Liver (tissue), 9 donors: ENCODE data around the gene SERTAD1. TPM values are rescaled to one million over a fixed set of nuclear protein-coding genes. Genes with fewer than 3 reads are reported as not detected.

Experiments
- DNase-seq: peaks from one replicate; pipeline ENCODE4 v3.0.0-alpha.2; 2017; ENCODE audit warnings: low spot score
- H3K27ac ChIP-seq, 2 donors: one replicate each; pipeline ENCODE4 v1.7.0; 2013; ENCODE audit warnings: inconsistent platforms in 2 of 2, low read length in 2 of 2, control low read depth in 1 of 2, low read depth in 1 of 2, mild to moderate bottlenecking in 1 of 2
- H3K27me3 ChIP-seq, 4 donors: one replicate each; pipeline versions ENCODE4 v1.6.1 to v1.7.0; 2013; ENCODE audit warnings: low read length in 3 of 4, inconsistent platforms in 1 of 4, mild to moderate bottlenecking in 1 of 4, moderate library complexity in 1 of 4; ENCODE audit not compliant: control insufficient read depth in 4 of 4, insufficient read depth in 4 of 4
- H3K36me3 ChIP-seq, 4 donors: one replicate each; pipeline versions ENCODE4 v1.6.1 to v1.7.0; 2013; ENCODE audit warnings: low read length in 3 of 4, mild to moderate bottlenecking in 3 of 4, low read depth in 1 of 4, moderate library complexity in 1 of 4; ENCODE audit not compliant: control insufficient read depth in 4 of 4, insufficient read depth in 3 of 4
- H3K4me1 ChIP-seq, 4 donors: one replicate each; pipeline versions ENCODE4 v1.6.1 to v1.7.0; 2013; ENCODE audit warnings: low read length in 3 of 4, mild to moderate bottlenecking in 3 of 4, moderate library complexity in 1 of 4; ENCODE audit not compliant: control insufficient read depth in 4 of 4, insufficient read depth in 4 of 4
- H3K4me3 ChIP-seq, 3 donors: one replicate each; pipeline versions ENCODE4 v1.6.1 to v1.7.0; 2013; ENCODE audit warnings: low read length in 3 of 3, control low read depth in 1 of 3, low read depth in 1 of 3, mild to moderate bottlenecking in 1 of 3
- H3K9ac ChIP-seq, 2 donors: one replicate each; pipeline ENCODE4 v1.7.0; 2013; ENCODE audit warnings: low read length in 2 of 2, mild to moderate bottlenecking in 2 of 2, moderate library complexity in 2 of 2, control low read depth in 1 of 2, low read depth in 1 of 2
- H3K9me3 ChIP-seq, 4 donors: one replicate each; pipeline versions ENCODE4 v1.6.1 to v1.7.0; 2013; ENCODE audit warnings: low read length in 3 of 4; ENCODE audit not compliant: control insufficient read depth in 4 of 4
- ATF3 ChIP-seq: IDR thresholded peaks from 2 replicates; pipeline ENCODE4 v1.6.1; 2016; ENCODE audit warnings: antibody characterized with exemption
- EGR1 ChIP-seq, 2 donors: IDR thresholded peaks; 2 replicates each; pipeline ENCODE4 v1.6.1; 2016 to 2018; ENCODE audit warnings: antibody characterized with exemption in 2 of 2, low read depth in 2 of 2
- FOXA1 ChIP-seq: IDR thresholded peaks from 2 replicates; pipeline ENCODE4 v1.6.1; 2016; ENCODE audit warnings: antibody characterized with exemption
- FOXA2 ChIP-seq: IDR thresholded peaks from 2 replicates; pipeline ENCODE4 v1.6.1; 2016; ENCODE audit warnings: antibody characterized with exemption
- GABPA ChIP-seq, 2 donors: IDR thresholded peaks in 1 of 2; conservative IDR thresholded peaks in 1 of 2; 2 replicates each; pipeline ENCODE4 v1.6.1; 2016; ENCODE audit warnings: antibody characterized with exemption in 2 of 2, mild to moderate bottlenecking in 1 of 2, moderate library complexity in 1 of 2
- HNF4A ChIP-seq, 2 donors: conservative IDR thresholded peaks; 2 replicates each; pipeline ENCODE4 v1.6.1; 2016; ENCODE audit warnings: antibody characterized with exemption in 2 of 2, mild to moderate bottlenecking in 2 of 2
- HNF4G ChIP-seq: IDR thresholded peaks from 2 replicates; pipeline ENCODE4 v1.6.1; 2016; ENCODE audit warnings: antibody characterized with exemption
- JUND ChIP-seq, 2 donors: IDR thresholded peaks; 2 replicates each; pipeline ENCODE4 v1.6.1; 2016; ENCODE audit warnings: antibody characterized with exemption in 2 of 2
- NR2F2 ChIP-seq: IDR thresholded peaks from 2 replicates; pipeline ENCODE4 v1.6.1; 2016; ENCODE audit warnings: antibody characterized with exemption
- RAD21 ChIP-seq, 2 donors: IDR thresholded peaks; 2 replicates each; pipeline ENCODE4 v1.6.1; 2016; ENCODE audit warnings: antibody characterized with exemption in 2 of 2, mild to moderate bottlenecking in 2 of 2
- RXRA ChIP-seq, 2 donors: IDR thresholded peaks; 2 replicates each; pipeline ENCODE4 v1.6.1; 2017 to 2018; ENCODE audit warnings: antibody characterized with exemption in 2 of 2, mild to moderate bottlenecking in 1 of 2
- SP1 ChIP-seq: IDR thresholded peaks from 2 replicates; pipeline ENCODE4 v1.6.1; 2018; ENCODE audit warnings: antibody characterized with exemption, mild to moderate bottlenecking
- TAF1 ChIP-seq: conservative IDR thresholded peaks from 2 replicates; pipeline ENCODE4 v1.6.1; 2016; ENCODE audit warnings: antibody characterized with exemption, mild to moderate bottlenecking
- YY1 ChIP-seq: IDR thresholded peaks from 2 replicates; pipeline ENCODE4 v1.6.1; 2016; ENCODE audit warnings: antibody characterized with exemption, mild to moderate bottlenecking
- WGBS: extraction: QIAGEN DNeasy Blood & Tissue Kit; methylation state at CpG from one replicate; pipeline ENCODE4 v1.1.7; 2013; 5-methylcytosine and 5-hydroxymethylcytosine counted together
- polyA plus RNA-seq, 2 donors: library from polyadenylated mRNA; stranded (reverse) in 1 of 2; unstranded in 1 of 2; fragments of 200-250 nt in 1 of 2; fragments of >200 nt in 1 of 2; fragmentation: Nextera tagmentation in 1 of 2; extraction: Ambion mirVana in 1 of 2; gene quantifications; one replicate each; pipeline versions ENCODE4 v1.2.1 to v1.2.3, GENCODE V29; 2013 to 2015
- total RNA-seq, 2 donors: library from RNA; depleted of rRNA; stranded (reverse); fragments of >200 nt; gene quantifications; one replicate each; pipeline ENCODE4 v1.2.3, GENCODE V29; 2014
- TF ChIP-seq, protein P1 (sequence below): IDR thresholded peaks from 2 replicates; pipeline ENCODE4 v1.6.1; 2016; ENCODE audit warnings: antibody characterized with exemption
- TF ChIP-seq, protein P2 (sequence below): IDR thresholded peaks from 2 replicates; pipeline ENCODE4 v1.6.1; 2016; ENCODE audit warnings: antibody characterized with exemption
- TF ChIP-seq, protein P3 (sequence below): IDR thresholded peaks from 2 replicates; pipeline ENCODE4 v1.6.1; 2016; ENCODE audit warnings: antibody characterized with exemption, mild to moderate bottlenecking
- TF ChIP-seq, protein P4 (sequence below): fragments of 150-350 bp; IDR thresholded peaks from 2 replicates; pipeline ENCODE4 v1.5.1; 2017; ENCODE audit warnings: improper control_type of control experiment, low read depth, low read length; ENCODE audit not compliant: missing input control
- donor health status: healthy.
- donor health status: healthy.
- donor health status: healthy.
- donor health status: healthy.
- donor health status: healthy.

SERTAD1 gene
- total and polyA plus RNA-seq, 4 donors: 3.6 to 6.8 (median 4.9) TPM

- TF ChIP-seq RAD21 (IDR thresholded peaks at IDR 0.05): no peak
Observed at GRCh38 chr19:40471111-40471510, 45.3 kb upstream of the SERTAD1 start (continued).

GRCh38 chr19:40469011-40469410, 43.2 kb upstream of the SERTAD1 start:
- no peak for DNase-seq
- 94% methylated on average over 6 of the region's 6 CpGs for WGBS

DNA sequence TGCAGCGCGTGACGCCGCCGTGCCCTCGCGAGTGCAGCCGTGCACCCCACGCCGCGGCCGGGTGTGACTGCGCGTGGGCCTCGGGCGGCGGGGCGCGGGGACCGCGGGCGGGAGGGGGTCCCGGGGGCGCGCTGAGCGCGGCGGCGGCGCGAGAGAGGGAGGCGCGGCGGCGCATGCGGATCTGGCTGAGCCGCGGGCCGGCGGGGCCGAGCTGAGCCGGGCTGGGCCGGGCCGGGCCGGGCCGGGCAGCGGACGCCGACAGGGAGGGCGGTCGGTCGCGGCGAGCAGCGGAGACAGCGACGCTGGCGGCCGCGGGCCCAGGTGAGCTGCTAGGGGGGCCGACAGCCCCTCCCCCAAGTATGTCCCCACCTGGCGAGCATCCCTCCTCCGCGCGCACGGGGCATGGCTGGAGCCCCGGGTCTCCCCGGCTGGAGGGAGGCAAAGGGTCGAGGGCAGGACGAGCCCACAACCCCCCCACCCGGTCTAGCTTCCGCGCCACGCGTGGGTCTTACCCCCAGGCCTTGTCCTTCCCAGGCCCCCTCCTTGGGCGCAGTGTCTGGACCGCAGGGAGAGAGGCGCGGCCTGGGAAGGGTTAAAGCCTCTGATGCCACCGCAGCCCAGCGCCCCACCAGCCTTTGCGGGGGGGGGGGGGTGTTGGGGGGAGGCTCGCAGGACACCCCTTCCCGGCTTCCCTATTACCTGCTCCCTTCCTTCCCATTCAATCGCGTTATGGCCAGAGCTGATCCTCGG, 41.4 kb upstream of the SERTAD1 start, which contains the start of gene SPTBN4:
Gene SPTBN4 (plus strand): TSS at position 17 of the 750 bp plus-strand sequence. CDS start 5,621 bp downstream, outside the sequence.
- H3K9ac ChIP-seq: no peak within 1 kb of the TSS
- H3K27me3 ChIP-seq: no peaks in the 10 kb centered on the region
- H3K9me3 ChIP-seq: no peaks in the 10 kb centered on the region
- H3K4me3 ChIP-seq: peak within 1 kb of the TSS; percentile 37 to 61 (median 60)
- DNase-seq: no peak
- 13% methylated on average over 87 of the region's 87 CpGs for WGBS
- H3K4me1 ChIP-seq: peaks cover 5 to 39% (median 25%) of the 10 kb centered on the region in 4 donors
- TF ChIP-seq SP1: no peak
- no peak for TF ChIP-seq FOXA2
- TF ChIP-seq JUND (IDR thresholded peaks at IDR 0.05): no peak
- no peak for TF ChIP-seq TAF1
- TF ChIP-seq, protein P1, sequence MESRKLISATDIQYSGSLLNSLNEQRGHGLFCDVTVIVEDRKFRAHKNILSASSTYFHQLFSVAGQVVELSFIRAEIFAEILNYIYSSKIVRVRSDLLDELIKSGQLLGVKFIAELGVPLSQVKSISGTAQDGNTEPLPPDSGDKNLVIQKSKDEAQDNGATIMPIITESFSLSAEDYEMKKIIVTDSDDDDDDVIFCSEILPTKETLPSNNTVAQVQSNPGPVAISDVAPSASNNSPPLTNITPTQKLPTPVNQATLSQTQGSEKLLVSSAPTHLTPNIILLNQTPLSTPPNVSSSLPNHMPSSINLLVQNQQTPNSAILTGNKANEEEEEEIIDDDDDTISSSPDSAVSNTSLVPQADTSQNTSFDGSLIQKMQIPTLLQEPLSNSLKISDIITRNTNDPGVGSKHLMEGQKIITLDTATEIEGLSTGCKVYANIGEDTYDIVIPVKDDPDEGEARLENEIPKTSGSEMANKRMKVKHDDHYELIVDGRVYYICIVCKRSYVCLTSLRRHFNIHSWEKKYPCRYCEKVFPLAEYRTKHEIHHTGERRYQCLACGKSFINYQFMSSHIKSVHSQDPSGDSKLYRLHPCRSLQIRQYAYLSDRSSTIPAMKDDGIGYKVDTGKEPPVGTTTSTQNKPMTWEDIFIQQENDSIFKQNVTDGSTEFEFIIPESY: no peak
- no peak for TF ChIP-seq EGR1 (IDR thresholded peaks at IDR 0.05; ENCODE audit: low read depth in 2 of 2)
- TF ChIP-seq HNF4A (conservative IDR thresholded peaks at IDR 0.05): no peak
- TF ChIP-seq, protein P2, sequence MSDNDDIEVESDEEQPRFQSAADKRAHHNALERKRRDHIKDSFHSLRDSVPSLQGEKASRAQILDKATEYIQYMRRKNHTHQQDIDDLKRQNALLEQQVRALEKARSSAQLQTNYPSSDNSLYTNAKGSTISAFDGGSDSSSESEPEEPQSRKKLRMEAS: no peak
- TF ChIP-seq RAD21 (IDR thresholded peaks at IDR 0.05): no peak
- TF ChIP-seq HNF4G: no peak
- TF ChIP-seq ATF3: no peak
- TF ChIP-seq, protein P3, sequence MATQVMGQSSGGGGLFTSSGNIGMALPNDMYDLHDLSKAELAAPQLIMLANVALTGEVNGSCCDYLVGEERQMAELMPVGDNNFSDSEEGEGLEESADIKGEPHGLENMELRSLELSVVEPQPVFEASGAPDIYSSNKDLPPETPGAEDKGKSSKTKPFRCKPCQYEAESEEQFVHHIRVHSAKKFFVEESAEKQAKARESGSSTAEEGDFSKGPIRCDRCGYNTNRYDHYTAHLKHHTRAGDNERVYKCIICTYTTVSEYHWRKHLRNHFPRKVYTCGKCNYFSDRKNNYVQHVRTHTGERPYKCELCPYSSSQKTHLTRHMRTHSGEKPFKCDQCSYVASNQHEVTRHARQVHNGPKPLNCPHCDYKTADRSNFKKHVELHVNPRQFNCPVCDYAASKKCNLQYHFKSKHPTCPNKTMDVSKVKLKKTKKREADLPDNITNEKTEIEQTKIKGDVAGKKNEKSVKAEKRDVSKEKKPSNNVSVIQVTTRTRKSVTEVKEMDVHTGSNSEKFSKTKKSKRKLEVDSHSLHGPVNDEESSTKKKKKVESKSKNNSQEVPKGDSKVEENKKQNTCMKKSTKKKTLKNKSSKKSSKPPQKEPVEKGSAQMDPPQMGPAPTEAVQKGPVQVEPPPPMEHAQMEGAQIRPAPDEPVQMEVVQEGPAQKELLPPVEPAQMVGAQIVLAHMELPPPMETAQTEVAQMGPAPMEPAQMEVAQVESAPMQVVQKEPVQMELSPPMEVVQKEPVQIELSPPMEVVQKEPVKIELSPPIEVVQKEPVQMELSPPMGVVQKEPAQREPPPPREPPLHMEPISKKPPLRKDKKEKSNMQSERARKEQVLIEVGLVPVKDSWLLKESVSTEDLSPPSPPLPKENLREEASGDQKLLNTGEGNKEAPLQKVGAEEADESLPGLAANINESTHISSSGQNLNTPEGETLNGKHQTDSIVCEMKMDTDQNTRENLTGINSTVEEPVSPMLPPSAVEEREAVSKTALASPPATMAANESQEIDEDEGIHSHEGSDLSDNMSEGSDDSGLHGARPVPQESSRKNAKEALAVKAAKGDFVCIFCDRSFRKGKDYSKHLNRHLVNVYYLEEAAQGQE: no peak
- TF ChIP-seq NR2F2: no peak
- no peak for TF ChIP-seq RXRA (IDR thresholded peaks at IDR 0.05)
- no peak for TF ChIP-seq GABPA (IDR thresholded peaks at IDR 0.05 in 1 of 2, conservative IDR thresholded peaks at IDR 0.05 in 1 of 2)
- TF ChIP-seq, protein P4, sequence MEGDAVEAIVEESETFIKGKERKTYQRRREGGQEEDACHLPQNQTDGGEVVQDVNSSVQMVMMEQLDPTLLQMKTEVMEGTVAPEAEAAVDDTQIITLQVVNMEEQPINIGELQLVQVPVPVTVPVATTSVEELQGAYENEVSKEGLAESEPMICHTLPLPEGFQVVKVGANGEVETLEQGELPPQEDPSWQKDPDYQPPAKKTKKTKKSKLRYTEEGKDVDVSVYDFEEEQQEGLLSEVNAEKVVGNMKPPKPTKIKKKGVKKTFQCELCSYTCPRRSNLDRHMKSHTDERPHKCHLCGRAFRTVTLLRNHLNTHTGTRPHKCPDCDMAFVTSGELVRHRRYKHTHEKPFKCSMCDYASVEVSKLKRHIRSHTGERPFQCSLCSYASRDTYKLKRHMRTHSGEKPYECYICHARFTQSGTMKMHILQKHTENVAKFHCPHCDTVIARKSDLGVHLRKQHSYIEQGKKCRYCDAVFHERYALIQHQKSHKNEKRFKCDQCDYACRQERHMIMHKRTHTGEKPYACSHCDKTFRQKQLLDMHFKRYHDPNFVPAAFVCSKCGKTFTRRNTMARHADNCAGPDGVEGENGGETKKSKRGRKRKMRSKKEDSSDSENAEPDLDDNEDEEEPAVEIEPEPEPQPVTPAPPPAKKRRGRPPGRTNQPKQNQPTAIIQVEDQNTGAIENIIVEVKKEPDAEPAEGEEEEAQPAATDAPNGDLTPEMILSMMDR: no peak
- no peak for TF ChIP-seq YY1
- no peak for TF ChIP-seq FOXA1
- no peaks in the 10 kb centered on the region for H3K36me3 ChIP-seq
- peak within 1 kb of the TSS; percentile 58 to 96 for H3K27ac ChIP-seq

More at GRCh38 chr19:40469011-40469410, 43.2 kb upstream of the SERTAD1 start:
- H3K27ac ChIP-seq: no peak overlapping the region
- no peak overlapping the region for H3K9ac ChIP-seq
- H3K4me3 ChIP-seq: no peak overlapping the region
- H3K36me3 ChIP-seq: no peaks in the 10 kb centered on the region
- no peaks in the 10 kb centered on the region for H3K27me3 ChIP-seq
- no peaks in the 10 kb centered on the region for H3K9me3 ChIP-seq
- TF ChIP-seq ATF3: no peak
- TF ChIP-seq RAD21 (IDR thresholded peaks at IDR 0.05): no peak
- no peak for TF ChIP-seq SP1
- TF ChIP-seq TAF1: no peak
- no peak for TF ChIP-seq GABPA (IDR thresholded peaks at IDR 0.05 in 1 of 2, conservative IDR thresholded peaks at IDR 0.05 in 1 of 2)
- no peak for TF ChIP-seq NR2F2
- TF ChIP-seq HNF4G: no peak
- no peak for TF ChIP-seq FOXA1
- TF ChIP-seq YY1: no peak
- TF ChIP-seq, protein P2: no peak
- TF ChIP-seq HNF4A (conservative IDR thresholded peaks at IDR 0.05): no peak
- TF ChIP-seq JUND (IDR thresholded peaks at IDR 0.05): no peak
- no peak for TF ChIP-seq EGR1 (IDR thresholded peaks at IDR 0.05; ENCODE audit: low read depth in 2 of 2)
- TF ChIP-seq FOXA2: no peak
- H3K4me1 ChIP-seq: peaks cover 5 to 26% (median 19%) of the 10 kb centered on the region in 4 donors
